Left renal pelvis (tissue), 4 donors: ENCODE measurements around the gene GALNT17. TPM values are rescaled to one million over a fixed set of nuclear protein-coding genes. Genes with fewer than 3 reads are reported as not detected.

Experiments used
- DNase-seq, 4 donors: peaks; one replicate each; pipeline ENCODE4 v3.0.0-alpha.2; 2013; ENCODE audit warnings: low read depth in 4 of 4, low spot score in 3 of 4
- polyA plus RNA-seq, 4 donors: library from polyadenylated mRNA; unstranded; fragments of 120-200 nt; gene quantifications; one replicate each; pipeline ENCODE4 v1.2.1, GENCODE V29; 2013; ENCODE audit not compliant: insufficient read length in 4 of 4

The GALNT17 gene
- 10 to 100 TPM in 1 of 4 donors, 1 to 10 TPM in 3; 4.7 to 33.4 (median 5.6) TPM for polyA plus RNA-seq

DNA sequence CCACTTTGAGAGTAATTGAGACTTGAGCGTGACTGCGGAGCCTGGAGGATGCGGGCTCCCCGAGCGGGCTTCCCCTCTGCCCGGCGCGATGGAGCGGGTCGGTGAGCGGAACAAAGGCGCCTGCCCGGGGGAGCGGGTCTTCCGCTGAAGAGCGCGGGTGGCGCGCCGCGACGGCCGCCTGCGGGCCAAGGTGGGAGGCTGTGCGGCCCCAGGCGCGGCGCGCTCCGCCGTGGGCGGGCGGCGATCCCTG, at the start of gene GALNT17:
TSS of gene GALNT17 (plus strand) at position 18 of the 250 bp plus-strand sequence.
- DNase-seq, result no peak

DNA sequence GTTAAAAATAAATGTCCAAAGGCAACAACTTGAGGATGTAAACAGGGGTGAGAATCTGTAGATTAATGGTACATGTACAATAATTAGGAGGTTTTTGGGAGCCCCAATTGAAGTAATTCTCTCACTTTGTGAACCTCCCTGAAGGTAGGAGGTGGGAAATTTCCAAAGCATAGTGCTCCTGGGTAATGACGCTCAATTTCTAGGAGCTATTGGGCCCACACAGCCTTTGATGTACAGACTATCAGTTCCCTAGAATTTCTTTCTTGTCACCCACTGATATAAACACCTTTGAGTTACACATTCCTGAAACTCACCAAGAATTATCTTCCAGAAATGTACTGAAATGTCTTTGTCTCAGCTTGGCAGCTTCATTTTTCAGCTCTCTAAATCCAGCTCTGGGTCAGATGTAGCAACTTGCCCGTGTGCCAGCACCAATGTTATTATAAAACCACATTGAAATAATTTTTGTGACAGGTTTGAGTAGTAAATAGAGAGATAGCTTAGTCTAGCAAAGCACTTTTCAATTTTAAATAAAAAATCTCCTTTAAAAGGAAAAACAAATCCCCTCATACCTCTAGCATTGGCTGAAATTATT, 36.6 kb upstream of the GALNT17 start:
- no peak for DNase-seq

DNA sequence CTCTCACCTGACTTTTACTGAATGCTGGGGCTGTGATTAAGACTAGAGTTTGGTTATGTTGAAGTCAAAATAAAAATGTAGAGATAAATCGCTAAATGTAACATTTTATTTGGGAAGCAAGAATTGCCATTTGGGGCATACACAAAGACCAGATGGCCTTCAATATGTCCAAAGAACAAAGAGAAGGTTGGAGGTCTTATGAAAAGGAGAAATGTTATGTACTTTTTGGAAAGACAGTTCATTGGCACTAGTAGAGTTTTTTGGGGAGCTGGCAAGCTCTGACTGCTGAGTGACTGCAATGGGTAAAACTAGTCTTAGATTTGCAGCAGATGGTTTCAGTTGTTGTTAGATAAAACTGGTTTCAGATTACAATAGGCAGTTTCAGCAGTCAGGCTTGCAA, 35.6 kb upstream of the GALNT17 start:
- DNase-seq, result no peak

DNA sequence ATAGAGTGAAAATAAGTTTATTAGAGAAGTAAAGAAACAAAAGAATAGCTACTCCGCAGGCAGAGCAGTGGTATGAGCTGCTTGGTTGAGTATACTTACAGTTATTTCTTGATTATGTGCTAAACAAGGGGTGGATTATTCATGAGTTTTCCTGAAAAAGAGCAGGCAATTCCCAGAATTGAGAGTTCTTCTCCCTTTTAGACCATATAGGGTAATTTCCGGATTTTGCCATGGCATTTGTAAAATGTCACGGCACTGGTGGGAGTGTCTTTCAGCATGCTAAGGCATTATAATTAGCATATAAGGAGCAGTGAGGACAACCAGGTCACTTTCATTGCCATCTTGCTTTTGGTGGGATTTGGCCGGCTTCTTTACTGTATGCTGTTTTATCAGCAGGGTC, 25.7 kb upstream of the GALNT17 start:
- no peak for DNase-seq

DNA sequence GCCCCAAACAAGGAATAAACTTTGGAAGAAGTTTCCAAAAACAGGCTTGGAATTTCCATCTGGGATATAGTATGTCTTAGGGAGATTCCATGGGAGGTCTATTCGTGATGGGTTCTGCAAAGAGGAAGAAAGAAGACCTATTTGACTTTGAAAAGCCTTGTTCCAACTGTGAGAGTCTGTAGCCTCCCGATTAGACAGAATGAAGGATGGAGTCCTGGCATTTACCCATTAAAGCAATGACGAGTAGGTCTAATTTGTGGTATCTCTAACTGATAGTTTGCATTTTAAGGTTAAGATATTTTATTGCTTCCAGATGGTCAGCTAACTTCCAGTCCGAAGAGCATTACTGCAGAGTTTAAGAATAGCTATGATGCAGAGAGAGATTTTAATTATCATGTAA, 19.5 kb upstream of the GALNT17 start:
- no peak for DNase-seq

DNA sequence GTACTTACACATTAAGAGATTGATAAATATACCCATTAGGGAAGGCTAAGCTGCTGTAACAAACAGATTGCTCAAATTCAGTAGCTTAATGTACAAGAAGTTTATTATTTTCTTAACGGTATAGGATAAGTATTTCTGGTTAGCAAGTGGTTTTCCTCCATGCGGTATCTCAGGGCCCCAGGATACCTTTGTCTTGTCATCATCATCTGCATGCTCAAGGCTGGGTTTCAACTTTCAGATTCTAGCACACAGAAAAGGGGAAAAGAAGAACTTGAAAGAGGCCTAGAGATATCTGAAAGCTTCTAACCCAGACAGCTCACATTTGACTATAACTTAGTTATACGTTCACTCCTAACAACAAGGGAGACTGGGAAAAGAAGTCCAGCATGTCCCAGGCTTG, 11.8 kb upstream of the GALNT17 start:
- DNase-seq, result no peak

DNA sequence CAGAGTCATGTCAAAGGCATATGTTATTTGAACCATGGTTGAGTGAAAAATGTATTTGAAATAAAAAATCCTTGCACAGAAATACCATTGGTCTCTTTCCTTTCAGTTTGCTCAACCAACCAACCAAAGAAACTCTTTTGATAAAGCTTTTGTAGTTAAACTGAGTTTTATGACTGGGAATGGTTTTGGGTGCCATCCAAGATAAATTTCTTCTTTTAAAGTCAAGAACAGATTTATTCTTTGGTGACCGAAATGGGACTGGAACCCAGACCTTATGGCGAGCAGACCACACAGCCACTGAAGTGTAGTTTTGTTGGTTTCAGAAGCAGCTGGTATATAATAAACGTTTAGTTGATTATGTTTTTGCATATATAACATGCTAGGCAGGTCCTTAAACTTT, 2.8 kb upstream of the GALNT17 start:
- peak in 1 of 4 donors; percentile 18 for DNase-seq

DNA sequence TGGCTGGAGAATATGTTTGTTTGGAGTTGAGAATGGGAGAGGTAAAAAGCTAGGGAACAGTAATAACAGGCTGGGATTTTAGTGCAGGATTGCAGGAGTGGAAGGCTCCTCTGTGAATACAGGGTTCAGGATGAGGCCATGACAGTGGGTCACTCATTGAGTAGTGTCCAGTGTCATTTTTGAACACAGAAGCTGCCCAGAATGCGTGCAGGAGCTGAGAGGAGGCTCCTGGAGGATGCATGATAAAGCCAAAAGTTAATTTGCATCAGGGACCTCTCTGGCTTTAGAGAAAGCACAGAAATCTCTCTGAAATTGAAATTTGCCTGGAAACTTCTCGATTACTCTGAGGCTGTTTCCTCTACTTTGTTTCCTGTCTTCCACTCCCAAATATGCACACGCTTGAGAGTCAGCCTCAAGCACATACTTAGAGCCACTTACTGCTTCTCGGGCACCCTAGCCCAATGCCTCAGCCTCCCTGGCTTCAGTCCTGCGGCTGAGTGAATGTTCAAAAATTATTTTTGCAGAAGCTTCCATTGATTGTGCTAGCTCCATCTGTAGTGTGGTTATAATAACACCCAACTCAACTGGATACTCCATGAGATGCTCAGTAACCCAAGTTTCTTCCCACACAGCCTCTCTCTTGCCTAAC, 1.8 kb upstream of the GALNT17 start:
- no peak for DNase-seq

DNA sequence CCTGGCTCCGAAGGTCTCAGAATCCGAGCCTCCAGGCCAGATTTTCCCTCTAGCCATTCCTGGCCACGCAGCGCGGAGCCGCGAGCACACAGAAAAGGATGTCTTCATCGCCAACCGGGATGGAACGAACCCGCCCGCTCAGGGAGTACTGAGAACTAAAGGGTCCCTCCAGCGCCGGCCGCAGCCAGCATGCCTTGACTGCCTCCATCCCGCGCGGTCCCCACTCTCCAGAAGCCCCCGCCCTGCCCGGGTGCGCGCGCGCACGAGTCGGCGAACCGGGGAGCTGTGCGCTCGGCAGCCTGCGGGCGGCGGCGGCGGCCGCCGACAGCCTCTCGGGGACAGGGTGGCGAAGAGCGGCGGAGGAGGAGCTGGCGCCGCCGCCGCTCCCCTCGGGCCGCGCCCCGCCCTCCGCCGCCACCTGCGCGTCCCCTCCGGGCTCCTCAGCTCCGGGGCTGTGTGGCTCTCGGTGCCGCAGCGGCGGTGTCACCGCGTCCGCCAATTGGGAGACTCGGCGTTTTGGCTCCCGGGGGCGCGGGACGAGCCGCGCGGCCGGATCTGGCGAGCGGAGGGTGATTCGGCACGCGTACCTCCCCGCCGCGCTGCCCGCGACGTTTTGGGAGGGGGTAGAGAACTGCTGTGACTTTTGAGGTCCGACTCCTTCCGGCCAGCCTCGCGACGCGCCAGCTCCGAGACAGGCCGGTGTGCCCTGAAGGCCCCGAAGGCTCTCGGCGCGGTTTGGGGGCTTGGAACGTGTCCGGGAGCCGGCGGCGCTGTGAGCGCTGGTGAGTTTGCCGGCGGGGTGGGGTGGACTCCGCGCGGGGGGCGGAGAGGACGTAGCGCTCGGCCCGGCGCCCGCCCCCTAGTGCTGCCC, 453 bp upstream of the GALNT17 start:
- peak in 1 of 4 donors; percentile 39 for DNase-seq

DNA sequence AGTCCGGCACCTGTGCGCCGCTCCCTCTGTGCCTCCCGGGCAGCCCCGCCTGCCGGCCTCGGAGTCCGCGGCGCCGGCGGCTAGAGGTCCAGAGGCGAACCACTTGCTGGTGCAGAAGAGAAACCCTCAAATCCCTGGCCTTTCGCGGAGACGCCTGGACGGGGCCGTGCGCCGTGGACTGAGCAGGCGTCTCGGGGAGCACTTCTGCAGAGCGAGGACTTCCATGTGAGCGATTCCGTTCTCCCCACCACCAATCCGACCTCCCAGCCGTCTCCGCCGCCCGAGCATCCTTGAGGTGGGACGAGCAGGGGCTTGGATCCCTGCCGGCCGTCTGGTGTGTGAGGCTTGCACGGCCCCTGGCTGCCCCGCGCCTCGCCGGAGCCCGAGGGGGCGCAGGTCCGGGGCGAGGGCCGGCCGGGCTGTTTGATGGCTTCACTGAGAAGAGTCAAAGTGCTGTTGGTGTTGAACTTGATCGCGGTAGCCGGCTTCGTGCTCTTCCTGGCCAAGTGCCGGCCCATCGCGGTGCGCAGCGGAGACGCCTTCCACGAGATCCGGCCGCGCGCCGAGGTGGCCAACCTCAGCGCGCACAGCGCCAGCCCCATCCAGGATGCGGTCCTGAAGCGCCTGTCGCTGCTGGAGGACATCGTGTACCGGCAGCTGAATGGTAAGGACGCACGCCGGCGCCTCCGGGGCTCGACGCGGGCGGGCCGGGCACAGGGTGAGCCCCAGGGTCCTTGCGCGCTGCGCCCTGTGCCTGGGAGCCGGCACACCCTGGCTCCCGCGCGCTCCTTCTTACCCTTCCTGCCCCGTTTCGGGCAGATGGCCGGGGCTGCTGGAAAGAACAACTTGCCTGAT, 660 bp downstream of the GALNT17 start:
- peak in 1 of 4 donors; percentile 18 for DNase-seq

DNA sequence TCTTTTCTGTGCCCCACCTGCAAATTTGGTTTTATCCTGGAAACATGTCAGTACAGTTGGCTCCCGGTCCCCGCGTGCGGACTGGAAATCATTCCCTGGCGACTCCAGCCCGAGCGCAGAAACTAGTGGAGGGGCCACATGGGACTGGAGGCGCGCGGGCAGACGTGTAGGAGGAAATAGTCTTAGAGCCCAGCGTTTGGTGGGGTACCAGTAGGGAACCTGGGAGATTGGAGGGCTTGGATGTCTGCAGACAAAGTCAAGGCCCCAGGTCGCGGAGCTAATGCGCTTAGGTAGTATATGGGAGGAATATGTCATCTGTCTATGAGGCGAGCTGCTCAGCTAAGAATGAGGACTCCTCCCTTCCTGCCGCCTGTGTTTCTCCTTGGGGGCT, 1.3 kb downstream of the GALNT17 start:
- no peak for DNase-seq

DNA sequence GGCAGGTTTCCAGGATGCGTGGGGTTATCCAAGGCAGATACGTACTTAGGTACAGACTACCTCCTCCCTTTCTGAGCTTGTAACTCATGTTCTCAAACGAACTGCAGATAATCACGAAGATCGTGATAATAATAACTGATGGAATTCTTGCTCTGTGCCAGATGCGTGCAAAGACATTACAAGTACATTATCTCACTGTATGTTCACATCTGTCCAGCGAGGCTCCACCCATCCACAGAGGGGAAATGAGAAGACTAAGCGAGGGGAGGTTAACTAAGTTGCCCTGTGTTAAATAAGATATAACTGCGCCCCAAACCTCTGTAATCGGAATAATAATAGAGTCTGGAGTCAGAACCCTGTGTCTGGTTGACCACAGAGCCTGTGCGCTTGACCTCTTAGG, 1.9 kb downstream of the GALNT17 start:
- no peak for DNase-seq

DNA sequence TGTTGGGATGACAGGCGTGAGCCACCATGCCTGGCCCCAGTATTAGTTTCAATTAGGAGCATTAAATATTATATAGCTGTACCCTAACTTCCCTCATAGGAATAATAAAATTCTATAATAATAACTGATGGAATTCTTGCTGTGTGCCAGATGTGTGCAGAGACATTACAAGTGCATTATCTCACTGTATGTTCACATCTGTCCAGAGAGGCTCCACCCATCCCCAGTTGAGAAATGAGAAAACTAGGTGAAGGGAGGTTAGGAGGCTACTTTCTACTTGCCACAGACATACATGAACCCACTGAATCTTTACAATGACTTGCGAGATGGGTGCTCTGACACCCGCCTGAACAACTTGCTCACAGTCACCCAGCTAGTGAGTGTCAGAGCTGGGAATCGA, 3.2 kb downstream of the GALNT17 start:
- DNase-seq, result no peak

DNA sequence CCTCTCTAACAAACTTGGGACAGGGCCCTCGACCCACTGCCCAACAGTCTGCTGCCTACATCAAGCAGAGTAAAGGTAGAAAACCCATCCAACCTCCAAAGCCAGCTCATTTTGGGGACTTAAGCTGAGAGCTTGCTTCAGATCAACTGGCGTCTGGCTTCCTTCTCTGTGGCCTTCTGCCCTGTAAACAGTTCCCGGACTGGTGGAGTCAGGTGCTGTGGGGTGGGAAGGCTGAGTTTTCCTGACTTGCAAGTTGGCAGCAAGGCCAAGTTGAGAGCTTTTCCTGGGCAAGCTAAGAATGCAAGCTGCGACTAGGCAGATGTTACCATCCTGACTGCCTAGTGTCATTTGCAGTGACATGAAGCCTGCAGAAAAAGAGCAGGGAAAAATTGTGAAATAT, 3.7 kb downstream of the GALNT17 start:
- no peak for DNase-seq

DNA sequence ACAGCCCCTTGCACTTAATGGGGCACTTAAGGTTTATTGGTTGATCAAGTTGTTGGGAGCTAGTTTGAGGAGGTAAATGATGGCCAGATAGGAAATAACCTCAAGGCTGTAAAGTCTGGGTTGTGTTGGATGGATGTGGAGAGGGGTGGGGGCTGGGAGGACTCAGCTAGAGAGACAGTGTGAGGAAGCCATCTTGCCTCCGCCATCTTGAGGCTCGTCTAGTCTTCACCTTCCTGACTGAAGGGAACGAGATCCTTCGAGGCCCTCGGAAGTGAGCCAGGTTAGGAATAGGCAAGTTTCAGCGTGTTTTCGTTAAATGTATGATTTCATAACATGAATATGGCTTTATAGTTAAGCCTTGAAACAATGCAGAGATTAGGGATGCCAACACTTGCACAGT, 5.5 kb downstream of the GALNT17 start:
- DNase-seq, result no peak

DNA sequence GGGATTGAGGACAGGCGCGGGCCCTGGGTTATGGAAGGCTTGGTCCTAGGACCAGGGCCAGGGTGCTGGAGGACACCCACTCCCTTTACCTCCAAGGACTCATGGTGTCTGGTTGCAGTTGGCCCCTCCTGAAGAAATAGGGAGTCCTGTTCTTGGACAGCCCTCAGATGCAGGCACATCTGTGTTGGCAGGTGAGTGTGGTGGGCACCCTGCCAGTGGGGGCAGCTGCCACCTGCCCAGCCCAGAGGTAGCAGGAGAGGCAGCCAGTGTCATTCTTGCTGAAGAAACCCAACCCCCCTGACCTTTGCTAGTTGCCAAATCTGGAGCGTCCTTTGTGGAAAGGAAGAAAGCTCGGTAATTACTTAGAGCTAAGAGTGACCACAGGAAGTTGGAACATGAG, 8.3 kb downstream of the GALNT17 start:
- DNase-seq, result no peak

DNA sequence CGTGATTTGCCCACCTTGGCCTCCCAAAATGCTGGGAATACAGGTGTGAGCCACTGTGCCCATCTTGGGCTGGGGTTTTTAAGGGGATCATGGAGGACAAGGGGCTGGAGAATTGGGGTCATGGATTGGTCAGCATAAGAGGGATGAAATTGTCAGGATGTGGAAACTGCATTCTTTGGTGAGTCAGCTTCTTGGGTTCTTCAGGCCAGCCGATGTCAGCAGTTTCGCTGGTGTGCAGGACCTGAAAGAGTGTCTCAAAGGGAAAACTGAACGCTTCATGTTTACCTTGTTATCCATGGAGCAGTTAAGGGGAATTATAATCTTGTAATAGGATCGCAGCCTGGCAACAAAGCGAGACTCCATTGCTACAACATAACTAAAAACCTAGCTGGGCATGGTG, 13.0 kb downstream of the GALNT17 start:
- no peak for DNase-seq

DNA sequence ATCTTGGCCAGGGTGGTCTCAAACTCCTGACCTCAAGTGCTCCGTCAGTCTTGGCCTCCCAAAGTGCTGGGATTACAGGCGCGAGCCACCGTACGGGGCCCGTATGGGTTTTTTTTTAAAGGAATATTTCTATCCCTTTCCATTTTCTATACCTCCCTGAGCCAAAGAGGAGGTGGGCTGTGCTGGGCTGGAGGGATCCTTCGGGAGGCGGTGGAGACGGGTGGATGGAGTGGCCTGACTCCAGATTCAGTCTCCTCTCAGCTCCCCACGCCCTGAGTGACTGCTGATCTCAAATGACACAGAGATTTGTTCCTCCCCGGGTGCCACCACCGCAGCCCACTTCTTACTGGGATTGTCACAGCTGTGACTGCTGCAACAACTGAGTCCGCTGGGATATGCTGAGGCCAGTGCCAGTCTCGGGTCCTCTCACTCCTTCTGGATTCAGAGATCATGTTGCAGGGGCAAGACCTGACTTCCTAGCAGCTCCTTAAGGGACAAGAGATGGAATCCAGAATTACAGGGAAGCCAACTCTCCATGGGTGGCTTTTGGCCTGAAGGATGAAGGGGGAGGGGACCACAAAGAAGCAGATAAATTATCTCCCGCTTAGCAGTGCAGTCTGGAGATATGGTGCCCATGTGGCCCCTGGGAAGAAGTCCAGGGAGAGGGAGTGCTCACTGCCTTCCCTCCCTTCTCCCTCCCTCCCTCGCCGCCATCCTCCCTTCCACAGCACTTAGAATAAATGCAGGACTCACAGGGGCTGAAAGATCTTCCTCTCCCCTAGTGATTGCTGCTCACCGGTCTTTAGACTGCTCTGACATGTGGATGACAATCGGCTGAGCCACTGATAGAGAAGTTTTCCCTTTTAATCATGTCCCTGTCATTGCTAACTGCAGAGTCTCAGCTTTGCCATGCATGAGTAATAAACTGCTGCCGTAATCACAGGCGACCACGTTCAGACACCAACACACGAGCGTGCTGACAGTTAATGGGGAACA, 14.3 kb downstream of the GALNT17 start:
- DNase-seq, result no peak

DNA sequence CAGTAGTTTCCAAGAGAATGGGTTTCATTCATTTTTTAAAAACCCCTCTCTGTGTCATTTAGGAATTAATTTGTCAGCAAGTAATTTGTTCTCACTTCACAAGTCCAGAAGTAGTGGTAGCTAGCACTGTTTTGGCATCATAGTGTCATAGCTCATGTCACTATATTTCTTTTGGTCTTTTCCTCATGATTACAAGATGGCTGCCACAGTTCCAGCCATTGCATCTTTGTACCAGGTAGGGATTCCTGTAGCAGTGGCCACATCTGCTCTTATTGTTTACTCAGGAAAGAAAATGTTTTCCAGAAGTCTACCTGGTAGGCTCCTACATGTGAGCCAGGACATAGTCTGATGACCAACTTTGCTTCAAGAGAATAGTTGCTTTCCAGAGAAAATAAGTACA, 16.2 kb downstream of the GALNT17 start:
- DNase-seq, result no peak

DNA sequence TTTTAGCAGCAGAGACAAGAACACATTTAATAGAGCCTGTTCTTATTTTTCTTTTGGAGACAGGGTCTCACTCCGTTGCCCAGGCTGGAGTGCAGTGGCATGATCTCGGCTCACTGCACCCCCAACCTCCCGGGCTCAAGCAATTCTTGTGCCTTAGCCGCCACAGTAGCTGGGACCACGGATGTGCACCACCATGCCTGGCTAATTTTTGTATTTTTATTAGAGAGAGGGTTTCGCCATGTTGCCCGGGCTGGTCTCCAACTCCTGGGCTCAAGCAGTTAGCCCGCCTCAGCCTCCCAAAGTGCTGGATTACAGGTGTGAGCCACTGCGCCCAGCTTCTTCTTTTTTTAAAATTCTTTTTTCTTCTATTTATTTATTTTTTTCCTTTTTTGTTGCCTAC, 23.3 kb downstream of the GALNT17 start:
- no peak for DNase-seq
